ENCODE measurements around the gene CACNA2D1. TPM values are rescaled to one million over a fixed set of nuclear protein-coding genes. Genes with fewer than 3 reads are reported as not detected.

CACNA2D1 gene
- total RNA-seq, 1 donor from 2014 or later: 116 TPM

GRCh38 chr7:82335001-82335400 is 108.6 kb downstream of the CACNA2D1 start:
- no peaks in the 10 kb centered on the region for H3K27me3 ChIP-seq (ENCODE audit: control insufficient read depth in 3 of 3, insufficient read depth in 3 of 3, low read length in 3 of 3)
- no peaks in the 10 kb centered on the region for H3K36me3 ChIP-seq (ENCODE audit: control insufficient read depth in 3 of 3, insufficient read depth in 3 of 3, low read length in 3 of 3)
- no peak overlapping the region for H3K27ac ChIP-seq (ENCODE audit: low read depth, low read length)
- peaks cover 4 to 9% (median 6%) of the 10 kb centered on the region in 3 donors for H3K4me1 ChIP-seq (ENCODE audit: control insufficient read depth in 3 of 3, insufficient read depth in 3 of 3, low read length in 3 of 3)
- no peak overlapping the region for H3K4me3 ChIP-seq (ENCODE audit: low read length in 3 of 3)
- no peak overlapping the region for H3K9ac ChIP-seq (ENCODE audit: low read depth in 1 of 3, low read length in 3 of 3)
- no peaks in the 10 kb centered on the region for H3K9me3 ChIP-seq (ENCODE audit: control insufficient read depth in 3 of 3, low read length in 3 of 3)

GRCh38 chr7:82331234-82331633 is 112.3 kb downstream of the CACNA2D1 start:
- no peak overlapping the region for H3K27ac ChIP-seq (ENCODE audit: low read depth, low read length)

GRCh38 chr7:82330706-82331215 is 112.8 kb downstream of the CACNA2D1 start:
- Histone ChIP-seq H3K9ac (ENCODE audit: low read depth in 1 of 3, low read length in 3 of 3) (no peak overlapping the region), H3K4me3 (ENCODE audit: low read length in 3 of 3) (no peak overlapping the region), H3K9me3 (ENCODE audit: control insufficient read depth in 3 of 3, low read length in 3 of 3) (no peaks in the 10 kb centered on the region), H3K36me3 (ENCODE audit: control insufficient read depth in 3 of 3, insufficient read depth in 3 of 3, low read length in 3 of 3) (peaks cover 0 to 4% (median 0%) of the 10 kb centered on the region in 3 donors), H3K4me1 (ENCODE audit: control insufficient read depth in 3 of 3, insufficient read depth in 3 of 3, low read length in 3 of 3) (peaks cover 0 to under 1% (median under 1%) of the 10 kb centered on the region in 3 donors), H3K27ac (ENCODE audit: low read depth, low read length) (no peak overlapping the region), H3K27me3 (ENCODE audit: control insufficient read depth in 3 of 3, insufficient read depth in 3 of 3, low read length in 3 of 3) (no peaks in the 10 kb centered on the region)

More at GRCh38 chr7:82331234-82331633, 112.3 kb downstream of the CACNA2D1 start:
- H3K4me3 ChIP-seq (ENCODE audit: low read length in 3 of 3): no peak overlapping the region
- H3K36me3 ChIP-seq (ENCODE audit: control insufficient read depth in 3 of 3, insufficient read depth in 3 of 3, low read length in 3 of 3): no peaks in the 10 kb centered on the region
- no peaks in the 10 kb centered on the region for H3K9me3 ChIP-seq (ENCODE audit: control insufficient read depth in 3 of 3, low read length in 3 of 3)
- no peaks in the 10 kb centered on the region for H3K27me3 ChIP-seq (ENCODE audit: control insufficient read depth in 3 of 3, insufficient read depth in 3 of 3, low read length in 3 of 3)
- H3K9ac ChIP-seq (ENCODE audit: low read depth in 1 of 3, low read length in 3 of 3): no peak overlapping the region
- peaks cover 4% of the 10 kb centered on the region in 3 donors for H3K4me1 ChIP-seq (ENCODE audit: control insufficient read depth in 3 of 3, insufficient read depth in 3 of 3, low read length in 3 of 3)

DNA sequence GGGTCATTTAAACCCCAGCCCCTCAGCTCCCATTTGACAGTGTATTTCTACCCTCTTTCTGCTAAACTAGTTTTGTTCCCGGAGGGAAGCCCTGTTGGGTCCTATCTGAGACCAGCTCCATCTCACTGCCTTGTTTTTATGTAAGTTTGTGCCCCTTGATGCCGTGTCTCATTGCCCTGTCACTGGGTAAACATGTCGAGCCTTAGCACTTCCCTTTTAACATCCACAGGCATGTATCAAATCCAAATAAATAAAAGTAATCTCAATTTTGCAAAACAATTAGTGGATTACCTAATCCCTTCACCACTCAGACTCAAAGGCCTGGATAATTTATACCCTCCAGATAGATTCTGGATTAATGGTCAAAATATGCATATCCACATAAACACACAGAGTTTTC is 115.7 kb downstream of the CACNA2D1 start:
- no peak overlapping the region for H3K9ac ChIP-seq (ENCODE audit: low read depth in 1 of 3, low read length in 3 of 3)
- no peaks in the 10 kb centered on the region for H3K27me3 ChIP-seq (ENCODE audit: control insufficient read depth in 3 of 3, insufficient read depth in 3 of 3, low read length in 3 of 3)
- peaks cover 0 to 6% (median 0%) of the 10 kb centered on the region in 3 donors for H3K36me3 ChIP-seq (ENCODE audit: control insufficient read depth in 3 of 3, insufficient read depth in 3 of 3, low read length in 3 of 3)
- no peaks in the 10 kb centered on the region for H3K9me3 ChIP-seq (ENCODE audit: control insufficient read depth in 3 of 3, low read length in 3 of 3)
- peak overlapping the region; percentile 2 for H3K27ac ChIP-seq (ENCODE audit: low read depth, low read length)
- H3K4me3 ChIP-seq (ENCODE audit: low read length in 3 of 3): no peak overlapping the region
- no peaks in the 10 kb centered on the region for H3K4me1 ChIP-seq (ENCODE audit: control insufficient read depth in 3 of 3, insufficient read depth in 3 of 3, low read length in 3 of 3)

DNA sequence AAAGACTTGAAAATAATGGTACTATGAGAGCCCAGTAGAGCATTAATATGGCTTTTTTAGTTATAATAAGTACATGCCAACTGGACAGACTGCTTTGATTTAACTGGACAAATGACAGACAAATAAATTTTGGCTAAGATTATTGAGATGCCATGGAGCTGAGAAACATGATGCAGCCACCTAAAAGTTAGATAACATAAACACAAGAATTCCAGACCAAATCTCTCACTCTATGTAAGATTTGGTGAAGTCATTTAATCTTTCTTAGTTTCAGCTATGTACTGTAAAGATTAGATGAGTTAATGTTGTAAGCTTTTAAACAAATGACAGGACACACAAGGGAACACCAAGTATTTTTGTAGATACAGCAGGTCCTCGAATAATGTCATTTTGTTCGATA is 118.2 kb downstream of the CACNA2D1 start:
- Histone ChIP-seq H3K9me3 (ENCODE audit: control insufficient read depth in 3 of 3, low read length in 3 of 3) (no peaks in the 10 kb centered on the region), H3K9ac (ENCODE audit: low read depth in 1 of 3, low read length in 3 of 3) (no peak overlapping the region), H3K4me3 (ENCODE audit: low read length in 3 of 3) (no peak overlapping the region), H3K27me3 (ENCODE audit: control insufficient read depth in 3 of 3, insufficient read depth in 3 of 3, low read length in 3 of 3) (no peaks in the 10 kb centered on the region), H3K36me3 (ENCODE audit: control insufficient read depth in 3 of 3, insufficient read depth in 3 of 3, low read length in 3 of 3) (peaks cover 0 to 6% (median 0%) of the 10 kb centered on the region in 3 donors), H3K27ac (ENCODE audit: low read depth, low read length) (no peak overlapping the region), H3K4me1 (ENCODE audit: control insufficient read depth in 3 of 3, insufficient read depth in 3 of 3, low read length in 3 of 3) (no peaks in the 10 kb centered on the region)

GRCh38 chr7:82323806-82324205 is 119.8 kb downstream of the CACNA2D1 start:
- no peaks in the 10 kb centered on the region for H3K27me3 ChIP-seq (ENCODE audit: control insufficient read depth in 3 of 3, insufficient read depth in 3 of 3, low read length in 3 of 3)
- H3K27ac ChIP-seq (ENCODE audit: low read depth, low read length): no peak overlapping the region
- no peaks in the 10 kb centered on the region for H3K9me3 ChIP-seq (ENCODE audit: control insufficient read depth in 3 of 3, low read length in 3 of 3)
- H3K36me3 ChIP-seq (ENCODE audit: control insufficient read depth in 3 of 3, insufficient read depth in 3 of 3, low read length in 3 of 3): peaks cover 0 to 6% (median 0%) of the 10 kb centered on the region in 3 donors
- no peak overlapping the region for H3K4me3 ChIP-seq (ENCODE audit: low read length in 3 of 3)
- peaks cover under 1 to 12% (median 1%) of the 10 kb centered on the region in 3 donors for H3K4me1 ChIP-seq (ENCODE audit: control insufficient read depth in 3 of 3, insufficient read depth in 3 of 3, low read length in 3 of 3)
- H3K9ac ChIP-seq (ENCODE audit: low read depth in 1 of 3, low read length in 3 of 3): no peak overlapping the region

- Histone ChIP-seq H3K27me3 (ENCODE audit: control insufficient read depth in 3 of 3, insufficient read depth in 3 of 3, low read length in 3 of 3) (no peaks in the 10 kb centered on the region), H3K9me3 (ENCODE audit: control insufficient read depth in 3 of 3, low read length in 3 of 3) (no peaks in the 10 kb centered on the region), H3K9ac (ENCODE audit: low read depth in 1 of 3, low read length in 3 of 3) (peak overlapping the region; percentile 65 to 69 (median 68)), H3K27ac (ENCODE audit: low read depth, low read length) (peak overlapping the region; percentile 59), H3K4me1 (ENCODE audit: control insufficient read depth in 3 of 3, insufficient read depth in 3 of 3, low read length in 3 of 3) (peaks cover 10 to 30% (median 23%) of the 10 kb centered on the region in 3 donors), H3K4me3 (ENCODE audit: low read length in 3 of 3) (peak overlapping the region in 1 of 3 donors; percentile 19), H3K36me3 (ENCODE audit: control insufficient read depth in 3 of 3, insufficient read depth in 3 of 3, low read length in 3 of 3) (no peaks in the 10 kb centered on the region)
Observed at GRCh38 chr7:82319674-82320118, 123.9 kb downstream of the CACNA2D1 start.

DNA sequence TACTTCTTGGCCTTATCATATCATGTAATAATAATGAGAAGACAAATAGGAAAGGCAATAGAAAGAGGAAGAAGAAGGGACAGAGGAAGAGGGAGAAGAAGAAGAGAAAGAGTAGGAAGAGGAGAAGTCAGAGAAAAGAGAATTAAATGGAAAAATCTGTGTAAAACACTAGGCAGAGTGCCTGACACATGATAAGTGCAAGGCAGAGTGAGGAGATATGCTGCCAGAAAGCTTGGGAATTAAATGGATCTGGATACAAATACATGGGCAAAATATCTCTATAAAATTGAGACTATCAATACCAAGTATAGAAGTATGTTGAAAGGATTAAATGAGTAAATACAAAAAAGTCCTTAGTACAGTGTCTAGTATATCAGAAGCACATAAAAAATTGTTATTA is 124.8 kb downstream of the CACNA2D1 start:
- H3K36me3 ChIP-seq (ENCODE audit: control insufficient read depth in 3 of 3, insufficient read depth in 3 of 3, low read length in 3 of 3): no peaks in the 10 kb centered on the region
- H3K27ac ChIP-seq (ENCODE audit: low read depth, low read length): peak overlapping the region; percentile 73
- no peaks in the 10 kb centered on the region for H3K27me3 ChIP-seq (ENCODE audit: control insufficient read depth in 3 of 3, insufficient read depth in 3 of 3, low read length in 3 of 3)
- H3K4me3 ChIP-seq (ENCODE audit: low read length in 3 of 3): no peak overlapping the region
- no peaks in the 10 kb centered on the region for H3K9me3 ChIP-seq (ENCODE audit: control insufficient read depth in 3 of 3, low read length in 3 of 3)
- peak overlapping the region in 1 of 3 donors; percentile 34 for H3K9ac ChIP-seq (ENCODE audit: low read depth in 1 of 3, low read length in 3 of 3)
- H3K4me1 ChIP-seq (ENCODE audit: control insufficient read depth in 3 of 3, insufficient read depth in 3 of 3, low read length in 3 of 3): peaks cover 12 to 30% (median 23%) of the 10 kb centered on the region in 3 donors

GRCh38 chr7:82317760-82318159 is 125.8 kb downstream of the CACNA2D1 start:
- Histone ChIP-seq H3K4me3 (ENCODE audit: low read length in 3 of 3) (no peak overlapping the region), H3K27me3 (ENCODE audit: control insufficient read depth in 3 of 3, insufficient read depth in 3 of 3, low read length in 3 of 3) (no peaks in the 10 kb centered on the region), H3K9ac (ENCODE audit: low read depth in 1 of 3, low read length in 3 of 3) (peak overlapping the region in 1 of 3 donors; percentile 70), H3K36me3 (ENCODE audit: control insufficient read depth in 3 of 3, insufficient read depth in 3 of 3, low read length in 3 of 3) (no peaks in the 10 kb centered on the region), H3K27ac (ENCODE audit: low read depth, low read length) (peak overlapping the region; percentile 73), H3K4me1 (ENCODE audit: control insufficient read depth in 3 of 3, insufficient read depth in 3 of 3, low read length in 3 of 3) (peaks cover 12 to 30% (median 23%) of the 10 kb centered on the region in 3 donors), H3K9me3 (ENCODE audit: control insufficient read depth in 3 of 3, low read length in 3 of 3) (no peaks in the 10 kb centered on the region)

GRCh38 chr7:82317257-82317721 is 126.3 kb downstream of the CACNA2D1 start:
- H3K36me3 ChIP-seq (ENCODE audit: control insufficient read depth in 3 of 3, insufficient read depth in 3 of 3, low read length in 3 of 3): no peaks in the 10 kb centered on the region

More at GRCh38 chr7:82317257-82317721, 126.3 kb downstream of the CACNA2D1 start:
- Histone ChIP-seq H3K9me3 (ENCODE audit: control insufficient read depth in 3 of 3, low read length in 3 of 3) (no peaks in the 10 kb centered on the region), H3K4me3 (ENCODE audit: low read length in 3 of 3) (peak overlapping the region in 2 of 3 donors; percentile 24 to 52), H3K9ac (ENCODE audit: low read depth in 1 of 3, low read length in 3 of 3) (peak overlapping the region; percentile 36 to 70 (median 50)), H3K4me1 (ENCODE audit: control insufficient read depth in 3 of 3, insufficient read depth in 3 of 3, low read length in 3 of 3) (peaks cover 12 to 30% (median 23%) of the 10 kb centered on the region in 3 donors), H3K27me3 (ENCODE audit: control insufficient read depth in 3 of 3, insufficient read depth in 3 of 3, low read length in 3 of 3) (no peaks in the 10 kb centered on the region), H3K27ac (ENCODE audit: low read depth, low read length) (peak overlapping the region; percentile 73)
